Stimulated activated CD4-positive, alpha-beta T cell treated with anti-CD3 and anti-CD28 coated beads, Interleukin-15, amount 100 ng/mL, for 48 hours (primary cell): ENCODE results near the gene SLC20A1.

Experiments
- DNase-seq, 2 donors: peaks; one replicate each; pipeline ENCODE4 v3.0.0-alpha.2; 2020; ENCODE audit warnings: low read depth in 2 of 2

SLC20A1 gene

DNA sequence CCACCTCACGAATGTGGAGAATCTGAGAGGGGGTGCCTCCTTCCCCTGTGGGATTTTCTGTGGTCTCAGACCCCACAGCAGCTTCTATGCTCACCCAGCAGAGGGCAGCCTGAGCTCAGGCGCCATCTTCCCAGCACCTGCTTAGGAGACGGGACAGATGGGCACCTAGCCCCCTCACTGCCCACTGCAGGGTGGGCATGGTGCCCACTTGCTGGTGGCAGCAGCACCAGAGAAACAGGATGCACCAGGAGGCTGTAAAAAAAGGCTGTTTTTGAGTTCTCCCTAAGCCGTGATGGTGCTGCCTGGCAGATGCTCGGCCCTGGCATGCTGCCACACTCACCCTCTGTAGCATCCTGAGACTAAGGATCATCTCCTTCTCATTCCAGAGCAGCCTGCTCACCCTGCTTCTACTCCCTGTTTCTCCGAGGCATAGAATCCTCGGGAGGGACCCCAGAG, 19.1 kb upstream of the SLC20A1 start:
- DNase-seq, result peak in 1 of 2 donors; percentile 49

GRCh38 chr2:112627060-112628040, 18.4 kb upstream of the SLC20A1 start:
- DNase-seq, result no peak

- DNase-seq, result no peak
Observed at GRCh38 chr2:112629224-112629623, 16.5 kb upstream of the SLC20A1 start.

DNA sequence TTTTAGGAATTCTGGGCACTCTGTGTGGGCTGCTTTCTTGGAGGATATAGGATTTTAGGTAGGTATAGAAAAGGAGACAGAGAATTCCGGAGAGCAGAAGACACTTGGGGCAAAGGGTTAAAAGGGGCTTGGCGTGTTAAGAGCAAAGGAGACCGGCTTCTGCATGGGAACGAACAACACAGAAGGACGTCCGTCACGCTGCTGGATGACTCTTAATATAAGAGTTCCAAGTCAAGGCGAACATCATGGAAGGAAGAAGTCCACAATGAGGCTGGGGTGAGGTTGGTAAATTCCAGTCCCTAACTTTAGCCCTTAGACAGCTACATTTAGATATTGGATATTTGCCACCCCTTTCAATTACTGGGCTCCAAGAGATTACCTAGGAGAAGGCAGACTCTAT, 15.9 kb upstream of the SLC20A1 start:
- DNase-seq, result no peak

- no peak for DNase-seq
Observed at GRCh38 chr2:112630268-112630667, 15.5 kb upstream of the SLC20A1 start.

DNA sequence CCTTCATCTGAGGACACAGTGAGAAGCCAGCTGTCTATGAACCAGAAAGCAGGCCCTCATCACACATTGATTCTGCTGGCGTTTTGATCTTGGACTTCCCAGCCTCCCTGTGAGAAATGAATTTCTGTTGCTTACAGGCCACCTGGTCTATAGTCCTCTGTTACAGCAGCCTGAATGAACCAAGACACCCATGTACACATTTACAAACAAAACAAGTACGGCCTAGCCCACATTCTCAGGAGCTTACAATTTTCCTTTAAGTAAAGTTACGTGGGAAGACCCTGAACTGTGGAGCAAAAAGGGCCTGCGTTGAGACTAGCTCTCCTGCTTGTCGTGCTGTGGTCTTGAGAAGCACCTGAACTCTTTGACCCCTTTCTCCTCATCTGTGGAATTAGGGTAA, 12.0 kb upstream of the SLC20A1 start:
- DNase-seq, result no peak

DNA sequence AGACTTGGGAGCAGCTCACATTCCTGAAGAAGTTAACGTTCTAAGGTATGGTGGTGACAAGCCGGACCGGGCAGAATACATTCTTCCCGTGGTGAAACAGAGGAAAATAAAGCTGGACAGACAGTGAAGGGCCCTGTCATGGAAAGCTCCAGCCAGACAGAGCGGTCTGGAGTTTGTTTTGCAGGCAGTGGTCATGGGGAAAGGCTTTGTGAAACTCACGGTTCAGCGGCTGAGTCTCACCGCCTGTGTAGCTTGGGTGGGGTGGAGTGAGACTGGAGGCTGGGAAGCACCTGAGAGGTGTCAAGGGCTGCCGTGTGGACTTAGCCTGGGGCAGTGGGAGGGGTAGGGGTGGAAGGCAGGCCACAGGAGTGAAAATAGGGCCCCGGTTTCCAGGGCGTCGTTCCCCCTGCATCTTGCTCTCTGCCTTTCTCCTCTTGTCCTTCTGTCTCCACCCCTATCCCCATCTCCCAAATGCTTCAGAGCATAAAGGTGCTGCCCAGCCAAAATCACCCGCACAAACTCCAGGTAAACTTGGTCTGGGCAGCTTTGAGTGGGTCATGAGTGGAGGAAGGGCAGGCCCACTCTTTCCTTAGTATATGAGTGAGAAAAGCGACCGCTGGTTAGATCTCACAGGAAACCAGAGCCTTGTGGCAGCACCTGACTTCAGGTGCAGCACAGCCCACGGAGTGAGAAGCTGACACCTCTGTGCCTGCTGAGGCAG, 11.4 kb upstream of the SLC20A1 start:
- DNase-seq, result no peak

- no peak for DNase-seq
Observed at GRCh38 chr2:112634874-112635157, 10.9 kb upstream of the SLC20A1 start.

GRCh38 chr2:112636605-112637288, 9.0 kb upstream of the SLC20A1 start:
- peak in 1 of 2 donors; percentile 36 for DNase-seq

DNA sequence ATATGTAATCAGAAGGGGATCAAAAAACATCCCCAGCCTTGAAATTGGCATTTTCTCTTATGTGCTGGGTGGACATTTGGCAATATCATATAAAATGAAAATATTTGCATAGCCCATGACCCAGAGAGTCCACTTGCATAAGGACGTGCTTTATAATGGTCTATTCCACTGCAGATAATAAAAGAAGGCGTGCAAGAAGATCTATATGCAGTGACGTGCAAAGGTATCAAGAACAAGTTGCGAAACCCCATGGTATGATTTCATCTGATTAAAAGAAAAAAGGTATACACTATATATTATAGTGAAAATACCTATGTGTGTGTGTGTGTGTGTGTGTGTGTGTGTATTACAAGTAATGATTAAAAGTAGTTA, 8.5 kb upstream of the SLC20A1 start:
- DNase-seq, result no peak

DNA sequence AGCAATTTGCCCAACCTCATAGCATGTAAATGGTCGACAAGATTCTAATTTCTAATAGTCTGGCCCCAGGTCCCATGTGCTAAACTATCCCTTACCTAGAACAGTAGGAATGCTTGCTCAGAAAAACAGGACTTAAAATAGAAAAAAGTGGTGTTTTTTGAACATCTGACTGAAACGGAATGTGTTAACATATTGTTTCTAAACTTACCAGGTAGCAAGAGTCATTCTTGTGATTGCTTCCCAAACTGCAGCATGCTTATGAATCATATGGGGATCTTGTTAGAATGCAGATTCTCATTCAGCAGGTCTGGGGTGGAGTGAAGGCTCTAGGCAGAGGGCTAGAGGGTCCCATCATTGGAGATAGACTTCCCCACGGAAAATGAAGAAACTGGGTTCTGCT, 5.8 kb upstream of the SLC20A1 start:
- no peak for DNase-seq

GRCh38 chr2:112640467-112640799, 5.3 kb upstream of the SLC20A1 start:
- no peak for DNase-seq

DNA sequence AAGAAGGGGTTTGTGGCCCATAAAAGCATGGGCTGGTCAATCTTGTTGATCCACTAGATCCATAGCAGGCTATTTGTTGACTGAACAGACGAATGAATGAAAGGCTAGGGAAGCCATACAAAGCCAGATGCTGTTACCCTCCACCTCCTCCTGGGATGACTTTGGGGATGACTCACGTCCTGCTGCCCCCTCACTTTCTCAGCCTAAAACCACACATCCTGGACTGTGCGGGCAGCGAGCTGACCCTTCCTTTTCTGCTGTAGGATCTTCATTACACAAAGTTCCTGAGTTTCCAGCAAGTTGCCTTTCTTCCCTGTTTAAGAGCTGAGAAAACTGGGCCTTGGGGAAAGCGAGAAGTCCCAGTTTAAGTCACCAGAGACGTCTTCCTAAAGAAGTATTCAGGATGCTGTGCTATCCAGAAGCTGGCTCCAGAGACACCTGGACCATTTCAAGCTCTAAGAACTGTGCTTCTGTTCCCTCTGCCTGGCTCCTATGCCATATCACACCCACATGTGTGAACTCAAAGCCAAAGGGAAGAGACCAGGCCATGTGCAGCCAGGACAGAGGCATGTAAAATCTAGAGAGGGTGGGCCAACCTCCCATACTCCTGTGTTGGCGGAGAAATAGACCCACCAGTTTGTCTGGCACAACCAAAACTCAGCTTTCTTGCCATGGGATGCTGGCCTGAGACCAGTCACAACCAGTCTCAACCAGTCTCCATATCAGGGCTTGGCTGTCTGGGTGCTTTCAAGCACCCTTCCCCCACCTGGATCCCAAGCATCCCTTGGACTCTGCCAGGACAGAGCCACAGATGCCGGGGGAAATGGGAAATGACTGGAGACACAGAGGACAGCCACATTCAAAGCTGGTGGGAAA, 4.7 kb upstream of the SLC20A1 start:
- DNase-seq, result no peak

GRCh38 chr2:112641701-112642100, 4.0 kb upstream of the SLC20A1 start:
- no peak for DNase-seq

DNA sequence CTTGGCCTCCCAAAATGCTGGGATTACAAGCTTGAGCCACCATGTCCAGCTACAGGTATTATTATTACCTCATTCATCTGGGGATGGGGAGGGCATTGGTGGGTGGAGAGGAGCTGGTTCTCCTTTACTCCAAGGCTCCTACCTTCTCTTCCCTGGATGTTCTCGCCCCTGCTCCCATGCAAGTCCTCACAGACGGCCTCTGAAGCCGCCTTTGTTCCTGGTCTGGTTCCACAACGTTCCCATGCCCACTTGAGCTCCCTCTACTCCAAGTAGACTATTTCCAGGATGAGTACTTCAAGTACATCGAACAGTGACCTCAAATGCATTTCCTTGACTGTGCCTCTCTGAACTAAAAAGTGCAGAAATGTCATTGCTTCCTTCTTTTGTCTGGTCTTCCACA, 3.2 kb upstream of the SLC20A1 start:
- DNase-seq, result no peak

- DNase-seq, result no peak
Observed at GRCh38 chr2:112642966-112643365, 2.8 kb upstream of the SLC20A1 start.

DNA sequence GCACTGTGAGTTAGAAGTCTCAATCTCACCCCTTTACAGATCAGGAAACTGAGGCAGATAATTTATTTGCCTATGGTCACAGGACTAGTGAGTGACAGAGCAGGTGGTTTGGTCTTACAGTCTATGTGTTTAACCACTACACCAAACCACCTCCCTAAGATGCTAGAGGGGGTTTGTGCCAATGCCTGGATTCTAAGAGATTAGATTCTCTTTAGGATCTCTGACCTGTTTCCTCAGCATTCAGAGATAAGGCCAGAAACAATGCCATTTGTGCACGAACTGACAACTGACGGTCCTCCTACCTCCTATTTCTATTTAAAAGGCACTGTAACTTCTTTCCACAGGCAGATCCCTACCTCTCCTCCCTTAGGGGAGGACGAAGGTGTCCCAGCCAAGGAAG, 2.3 kb upstream of the SLC20A1 start:
- no peak for DNase-seq

GRCh38 chr2:112644155-112644932, 1.4 kb upstream of the SLC20A1 start:
- DNase-seq, result no peak

GRCh38 chr2:112644933-112645309, 818 bp upstream of the SLC20A1 start:
- DNase-seq, result no peak

DNA sequence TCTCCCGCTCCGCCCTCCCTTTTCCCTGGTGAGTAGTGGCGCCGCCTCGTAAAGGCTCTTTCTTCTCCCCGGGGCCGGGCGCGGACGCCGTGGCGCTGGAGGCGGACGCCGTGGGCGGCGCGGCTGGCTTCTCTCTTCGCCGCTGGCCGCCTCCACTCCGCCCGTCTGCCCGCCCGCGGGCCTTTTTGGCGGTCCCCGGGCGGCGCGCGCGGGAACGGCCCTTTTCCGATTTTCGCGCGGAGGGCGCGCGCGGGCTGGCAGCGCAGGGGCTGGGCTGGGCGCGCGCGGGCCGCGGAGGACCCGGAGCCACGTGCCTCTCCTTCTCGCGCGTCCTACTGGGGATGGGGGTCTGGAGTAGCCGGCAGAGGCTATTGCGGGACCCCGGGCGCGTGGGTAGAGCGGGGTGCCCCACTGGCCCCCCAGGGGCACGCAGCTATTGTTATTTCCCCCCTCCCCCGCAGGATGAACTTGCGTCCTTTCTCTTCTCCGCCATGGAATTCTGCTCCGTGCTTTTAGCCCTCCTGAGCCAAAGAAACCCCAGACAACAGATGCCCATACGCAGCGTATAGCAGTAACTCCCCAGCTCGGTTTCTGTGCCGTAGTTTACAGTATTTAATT, 472 bp downstream of the SLC20A1 start:
- DNase-seq, result peak in 1 of 2 donors; percentile 37
